Body of pancreas (tissue), 4 donors: ENCODE measurements around the gene SYNPO. TPM values are rescaled to one million over a fixed set of nuclear protein-coding genes. Genes with fewer than 3 reads are reported as not detected.

Experiments used
- ATAC-seq: fragments of 150-250 bp; one replicate; pipeline ENCODE4 v1.9.1; 2016
- DNase-seq, 4 donors: peaks; one replicate each; pipeline ENCODE4 v3.0.0-alpha.2; 2019
- H3K27ac ChIP-seq, 4 donors: fragments of 200-600 bp; sonication (generic); 1 replicate in 3 of 4; 2 replicates in 1 of 4; pipeline versions ENCODE4 v1.5.1 to v1.6.1; 2016 to 2019; ENCODE audit warnings: mild to moderate bottlenecking in 1 of 4, mixed read lengths in 1 of 4, moderate library complexity in 1 of 4
- H3K27me3 ChIP-seq, 2 donors: fragments of 200-600 bp; sonication (generic); one replicate each; pipeline ENCODE4 v1.6.0; 2016; ENCODE audit warnings: mild to moderate bottlenecking in 1 of 2
- H3K36me3 ChIP-seq, 2 donors: fragments of 200-600 bp; sonication (generic); replicated peaks in 1 of 2; 2 replicates each; pipeline ENCODE4 v1.5.1; 2016; ENCODE audit warnings: low read depth in 2 of 2; ENCODE audit not compliant: insufficient read depth in 1 of 2
- H3K4me1 ChIP-seq: fragments of 200-600 bp; sonication (generic); one replicate; pipeline ENCODE4 v1.6.0; 2016
- H3K4me3 ChIP-seq, 2 donors: fragments of 200-600 bp; sonication (generic); 1 replicate in 1 of 2; 2 replicates in 1 of 2; pipeline ENCODE4 v1.5.1; 2016 to 2019
- H3K9me3 ChIP-seq, 3 donors: fragments of 200-600 bp; sonication (generic); 1 replicate in 2 of 3; 2 replicates in 1 of 3; pipeline ENCODE4 v1.5.1; 2016
- POLR2A ChIP-seq, 3 donors: fragments of 450-650 bp; IDR thresholded peaks; one replicate each; pipeline ENCODE4 v1.6.1; 2016; ENCODE audit warnings: antibody characterized with exemption in 3 of 3, mild to moderate bottlenecking in 2 of 3
- WGBS, 2 donors: methylation state at CpG; one replicate each; pipeline ENCODE4 v1.1.5; 2017; 5-methylcytosine and 5-hydroxymethylcytosine counted together
- intact Hi-C: fragments of 100-400 bp; cut with DNase I; formaldehyde crosslinking; loops from one replicate; pipeline ENCODE4 v1.15.1; 2023
- total RNA-seq, 2 donors: library from RNA; depleted of rRNA; stranded (reverse); fragments of >200 nt; gene quantifications; one replicate each; pipeline ENCODE4 v1.1.0, GENCODE V29; 2016
- TF ChIP-seq, protein P1 (sequence below), 7 experiments: fragments of 450-650 bp in 4 of 7; fragments of 200-600 bp in 3 of 7; sonication (generic) in 3 of 7; IDR thresholded peaks; one replicate each; pipeline ENCODE4 v1.5.1; 2016 to 2019; ENCODE audit warnings: antibody characterized with exemption in 7 of 7

SYNPO gene, protein sequence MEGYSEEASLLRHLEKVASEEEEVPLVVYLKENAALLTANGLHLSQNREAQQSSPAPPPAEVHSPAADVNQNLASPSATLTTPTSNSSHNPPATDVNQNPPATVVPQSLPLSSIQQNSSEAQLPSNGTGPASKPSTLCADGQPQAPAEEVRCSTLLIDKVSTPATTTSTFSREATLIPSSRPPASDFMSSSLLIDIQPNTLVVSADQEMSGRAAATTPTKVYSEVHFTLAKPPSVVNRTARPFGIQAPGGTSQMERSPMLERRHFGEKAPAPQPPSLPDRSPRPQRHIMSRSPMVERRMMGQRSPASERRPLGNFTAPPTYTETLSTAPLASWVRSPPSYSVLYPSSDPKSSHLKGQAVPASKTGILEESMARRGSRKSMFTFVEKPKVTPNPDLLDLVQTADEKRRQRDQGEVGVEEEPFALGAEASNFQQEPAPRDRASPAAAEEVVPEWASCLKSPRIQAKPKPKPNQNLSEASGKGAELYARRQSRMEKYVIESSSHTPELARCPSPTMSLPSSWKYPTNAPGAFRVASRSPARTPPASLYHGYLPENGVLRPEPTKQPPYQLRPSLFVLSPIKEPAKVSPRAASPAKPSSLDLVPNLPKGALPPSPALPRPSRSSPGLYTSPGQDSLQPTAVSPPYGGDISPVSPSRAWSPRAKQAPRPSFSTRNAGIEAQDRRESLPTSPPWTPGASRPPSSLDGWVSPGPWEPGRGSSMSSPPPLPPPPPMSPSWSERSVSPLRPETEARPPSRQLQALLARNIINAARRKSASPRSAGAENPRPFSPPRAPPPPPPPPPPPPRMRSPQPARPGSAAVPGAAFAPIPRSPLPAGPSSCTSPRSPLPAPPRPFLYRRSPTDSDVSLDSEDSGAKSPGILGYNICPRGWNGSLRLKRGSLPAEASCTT
- total RNA-seq = 10 to 100 TPM; 18.4 to 40.9 TPM

DNA sequence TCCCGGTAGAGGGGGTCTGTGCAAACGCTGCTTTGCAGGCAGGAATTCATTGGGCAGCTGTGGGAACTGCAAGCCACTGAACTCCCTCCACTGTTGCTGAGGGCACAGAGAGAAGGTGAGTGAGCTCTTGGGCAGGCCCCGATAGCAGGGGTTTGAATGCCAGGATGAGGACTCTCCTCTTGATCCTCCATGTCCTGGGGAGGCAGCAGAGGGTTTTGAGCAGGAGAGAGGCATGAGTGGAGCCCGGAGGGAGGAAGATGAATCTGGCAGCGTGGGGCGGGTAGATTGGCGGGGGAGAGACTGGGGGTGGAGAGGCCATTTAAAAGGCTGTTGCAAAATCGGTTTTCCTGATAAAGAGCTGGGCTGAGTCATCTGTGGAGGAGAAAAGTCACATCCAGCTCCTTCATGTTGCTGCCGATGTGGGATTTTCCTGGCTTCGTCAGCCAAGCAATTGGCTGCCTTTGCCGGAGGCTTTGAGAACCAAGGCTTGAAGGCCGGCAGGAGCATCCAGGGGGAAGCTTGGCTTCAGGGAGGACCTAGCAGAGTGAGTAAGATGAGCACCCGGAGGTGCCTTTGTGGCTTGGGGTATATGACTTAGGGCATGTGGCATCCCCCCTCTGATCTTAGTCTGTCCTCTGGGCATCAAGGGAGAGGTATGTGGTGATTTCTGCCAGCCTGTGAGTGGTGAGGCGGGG lies at the start of gene SYNPO:
SYNPO (plus strand) TSS at position 350 of the 695 bp plus-strand sequence. CDS start 7,616 bp downstream, outside the sequence.
- Histone ChIP-seq H3K36me3 (no peaks in the 10 kb centered on the region), H3K27ac (peak within 1 kb of the TSS; percentile 86 to 88 (median 86)), H3K4me3 (no peak within 1 kb of the TSS), H3K9me3 (no peaks in the 10 kb centered on the region), H3K4me1 (peaks cover 99% of the 10 kb centered on the region), H3K27me3 (no peaks in the 10 kb centered on the region)
- intact Hi-C loops = no loop called here
- DNase-seq = peak in 3 of 4 donors; percentile 51 to 69 (median 67)
- ATAC-seq = peak; percentile 39
- TF ChIP-seq POLR2A (IDR thresholded peaks at IDR 0.05) = peak in 2 of 3 donors; percentile 25 to 47
- TF ChIP-seq, protein P1, sequence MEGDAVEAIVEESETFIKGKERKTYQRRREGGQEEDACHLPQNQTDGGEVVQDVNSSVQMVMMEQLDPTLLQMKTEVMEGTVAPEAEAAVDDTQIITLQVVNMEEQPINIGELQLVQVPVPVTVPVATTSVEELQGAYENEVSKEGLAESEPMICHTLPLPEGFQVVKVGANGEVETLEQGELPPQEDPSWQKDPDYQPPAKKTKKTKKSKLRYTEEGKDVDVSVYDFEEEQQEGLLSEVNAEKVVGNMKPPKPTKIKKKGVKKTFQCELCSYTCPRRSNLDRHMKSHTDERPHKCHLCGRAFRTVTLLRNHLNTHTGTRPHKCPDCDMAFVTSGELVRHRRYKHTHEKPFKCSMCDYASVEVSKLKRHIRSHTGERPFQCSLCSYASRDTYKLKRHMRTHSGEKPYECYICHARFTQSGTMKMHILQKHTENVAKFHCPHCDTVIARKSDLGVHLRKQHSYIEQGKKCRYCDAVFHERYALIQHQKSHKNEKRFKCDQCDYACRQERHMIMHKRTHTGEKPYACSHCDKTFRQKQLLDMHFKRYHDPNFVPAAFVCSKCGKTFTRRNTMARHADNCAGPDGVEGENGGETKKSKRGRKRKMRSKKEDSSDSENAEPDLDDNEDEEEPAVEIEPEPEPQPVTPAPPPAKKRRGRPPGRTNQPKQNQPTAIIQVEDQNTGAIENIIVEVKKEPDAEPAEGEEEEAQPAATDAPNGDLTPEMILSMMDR (IDR thresholded peaks at IDR 0.05) = no peak
- 35 to 52% methylated on average over 11 to 13 of the region's 14 CpGs for WGBS, 2 donors

DNA sequence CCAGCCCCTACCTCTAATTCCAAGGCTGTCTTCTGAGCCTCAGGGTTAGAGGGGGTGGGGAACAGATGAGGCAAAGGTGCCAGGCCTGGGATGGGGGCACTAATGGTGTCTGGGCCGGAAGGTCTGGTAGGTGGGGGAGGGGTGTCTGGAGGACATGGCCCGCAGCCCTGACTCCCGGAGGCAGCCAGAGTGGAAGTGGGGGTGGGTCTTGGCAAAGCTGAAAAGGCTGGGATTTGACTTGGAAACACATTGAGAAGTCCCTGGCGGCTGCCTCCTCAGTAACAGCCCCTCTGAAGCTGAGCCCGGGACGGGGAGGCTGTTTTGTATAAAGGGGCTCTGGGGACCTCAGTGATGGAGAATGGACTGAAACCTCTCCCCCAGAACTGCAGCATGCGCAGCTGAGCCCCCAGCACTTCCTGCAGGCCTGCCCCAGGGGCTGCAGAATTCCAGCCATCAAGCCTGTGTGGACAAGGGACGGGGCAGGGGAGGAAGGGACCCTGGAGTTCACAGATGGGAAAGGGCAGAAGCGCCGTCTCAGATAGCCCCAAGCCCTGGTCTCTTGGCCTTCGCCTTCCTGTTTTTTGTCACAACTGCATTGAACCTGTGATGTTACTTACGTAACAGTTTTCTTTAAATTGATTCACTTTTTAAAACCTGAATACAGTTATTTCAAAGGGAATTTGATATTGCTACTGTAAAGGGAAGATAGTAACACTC lies 49.3 kb upstream of the SYNPO start:
- WGBS, 2 donors = 60 to 69% methylated on average over 12 of the region's 12 CpGs
- intact Hi-C loops = no loop called here
- TF ChIP-seq, protein P1 (IDR thresholded peaks at IDR 0.05) = no peak
- no peak for TF ChIP-seq POLR2A (IDR thresholded peaks at IDR 0.05)
- ATAC-seq = no peak
- no peak overlapping the region for H3K27ac ChIP-seq
- peaks cover 26% of the 10 kb centered on the region for H3K4me1 ChIP-seq
- no peak overlapping the region for H3K4me3 ChIP-seq
- H3K27me3 ChIP-seq = no peaks in the 10 kb centered on the region
- DNase-seq = no peak
- H3K36me3 ChIP-seq = no peaks in the 10 kb centered on the region
- no peaks in the 10 kb centered on the region for H3K9me3 ChIP-seq

DNA sequence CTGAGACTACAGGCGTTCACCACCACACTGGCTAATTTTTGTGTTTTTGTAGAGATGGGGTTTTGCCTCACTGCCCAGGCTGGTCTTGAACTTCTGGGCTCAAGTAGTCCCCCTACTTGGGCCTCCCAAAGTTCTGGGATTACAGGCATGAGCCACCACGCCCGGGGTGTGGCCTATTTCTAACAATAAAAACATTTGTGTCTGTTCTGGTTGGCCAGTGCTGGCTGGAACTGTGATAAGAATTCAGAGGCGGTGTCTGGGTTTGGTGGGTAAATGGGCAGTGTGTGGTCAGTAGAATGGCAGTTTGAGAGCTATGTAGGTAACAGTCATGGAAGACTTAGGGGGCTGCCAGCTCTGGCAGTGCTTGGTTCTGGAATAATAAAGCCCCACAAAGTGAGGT lies 46.9 kb upstream of the SYNPO start:
- DNase-seq (no peak), ATAC-seq (no peak)
- H3K27ac ChIP-seq = no peak overlapping the region
- H3K27me3 ChIP-seq = no peaks in the 10 kb centered on the region
- no peak overlapping the region for H3K4me3 ChIP-seq
- intact Hi-C loops = no loop called here
- 65 to 95% methylated on average over 4 of the region's 4 CpGs for WGBS, 2 donors
- no peaks in the 10 kb centered on the region for H3K9me3 ChIP-seq
- no peaks in the 10 kb centered on the region for H3K36me3 ChIP-seq
- TF ChIP-seq, protein P1 (IDR thresholded peaks at IDR 0.05) = no peak
- TF ChIP-seq POLR2A (IDR thresholded peaks at IDR 0.05) = no peak
- H3K4me1 ChIP-seq = peaks cover 26% of the 10 kb centered on the region

DNA sequence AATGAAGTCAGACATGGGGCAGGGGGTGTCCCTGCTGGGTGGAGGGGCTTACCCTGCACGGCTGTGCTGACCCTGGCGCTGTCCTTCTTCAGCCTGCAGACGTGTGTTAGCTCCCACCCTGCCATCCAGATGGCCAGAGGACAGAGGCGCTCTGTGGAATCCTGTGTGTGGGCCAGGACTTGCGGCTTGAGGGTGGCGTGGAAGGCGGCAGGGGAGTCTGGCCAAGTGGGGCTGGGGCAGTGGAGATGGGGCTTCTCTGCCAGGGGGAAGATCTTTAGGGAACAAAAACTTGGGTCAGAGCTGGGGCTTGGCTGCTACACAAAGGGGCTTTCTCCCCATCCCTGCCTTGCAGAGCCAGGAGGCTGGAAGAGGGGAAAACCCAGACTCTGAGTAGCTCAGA lies 46.5 kb upstream of the SYNPO start:
- Histone ChIP-seq H3K9me3 (no peaks in the 10 kb centered on the region), H3K4me3 (no peak overlapping the region), H3K4me1 (peaks cover 26% of the 10 kb centered on the region), H3K27me3 (no peaks in the 10 kb centered on the region), H3K27ac (no peak overlapping the region), H3K36me3 (no peaks in the 10 kb centered on the region)
- DNase-seq (no peak), ATAC-seq (no peak)
- WGBS, 2 donors = 87 to 89% methylated on average over 3 to 7 of the region's 7 CpGs
- TF ChIP-seq, protein P1 (IDR thresholded peaks at IDR 0.05) = no peak
- TF ChIP-seq POLR2A (IDR thresholded peaks at IDR 0.05) = no peak
- intact Hi-C loops = no loop called here
